Endodermal cell (in vitro differentiated cells): ENCODE measurements around the gene ASNS. TPM values are rescaled to one million over a fixed set of nuclear protein-coding genes. Genes with fewer than 3 reads are reported as not detected.

Source experiments
- DNase-seq: peaks from one replicate; pipeline ENCODE4 v3.0.0-alpha.2; 2017
- H3K27ac ChIP-seq: 2 replicates; pipeline ENCODE4 v1.5.1; 2013; ENCODE audit warnings: mild to moderate bottlenecking, low read depth, low read length, moderate library complexity
- H3K27me3 ChIP-seq: 2 replicates; pipeline ENCODE4 v1.6.1; 2013; ENCODE audit warnings: mild to moderate bottlenecking, low read length, moderate library complexity; ENCODE audit not compliant: insufficient read depth, control insufficient read depth, poor library complexity, severe bottlenecking
- H3K36me3 ChIP-seq: 2 replicates; pipeline ENCODE4 v1.7.0; 2013; ENCODE audit warnings: mild to moderate bottlenecking, low read length, moderate library complexity; ENCODE audit not compliant: control insufficient read depth, insufficient read depth
- H3K4me1 ChIP-seq: one replicate; pipeline ENCODE4 v1.7.0; 2013; ENCODE audit warnings: low read length; ENCODE audit not compliant: control insufficient read depth, insufficient read depth
- H3K4me3 ChIP-seq: 2 replicates; pipeline ENCODE4 v1.5.1; 2013; ENCODE audit warnings: mild to moderate bottlenecking, low read length, moderate library complexity
- H3K9ac ChIP-seq: 2 replicates; pipeline ENCODE4 v1.6.1; 2013; ENCODE audit warnings: mild to moderate bottlenecking, low read length, moderate library complexity; ENCODE audit not compliant: poor library complexity, severe bottlenecking; ENCODE audit errors: extremely low read depth
- H3K9me3 ChIP-seq: 2 replicates; pipeline ENCODE4 v1.6.1; 2013; ENCODE audit warnings: mild to moderate bottlenecking, low read length, moderate library complexity; ENCODE audit not compliant: control insufficient read depth
- H3K27ac Mint-ChIP-seq: 2 replicates; pipeline ENCODE4 v1.8.0; 2020; ENCODE audit warnings: mixed read lengths
- H3K27me3 Mint-ChIP-seq: 2 replicates; pipeline ENCODE4 v1.8.0; 2021; ENCODE audit warnings: mild to moderate bottlenecking, mixed read lengths; ENCODE audit not compliant: insufficient read depth
- H3K36me3 Mint-ChIP-seq: 2 replicates; pipeline ENCODE4 v1.8.0; 2020; ENCODE audit warnings: low read depth, mixed read lengths
- H3K4me1 Mint-ChIP-seq: 2 replicates; pipeline ENCODE4 v1.8.0; 2020; ENCODE audit warnings: mixed read lengths
- H3K4me3 Mint-ChIP-seq: 2 replicates; pipeline ENCODE4 v1.8.0; 2020; ENCODE audit warnings: mild to moderate bottlenecking, moderate library complexity, mixed read lengths
- H3K9me3 Mint-ChIP-seq: 2 replicates; pipeline ENCODE4 v1.8.0; 2020; ENCODE audit warnings: mild to moderate bottlenecking, mixed read lengths
- CTCF ChIP-seq: fragments of 200-600 bp; sonication (generic); conservative IDR thresholded peaks from 2 replicates; pipeline ENCODE4 v1.5.0; 2021; ENCODE audit warnings: antibody characterized with exemption, mild to moderate bottlenecking
- WGBS, 2 experiments: methylation state at CpG; one replicate each; pipeline versions ENCODE4 v1.1.5 to v1.1.7; 2013; ENCODE audit warnings: missing lambda C conversion rate in 2 of 2, mixed read lengths in 1 of 2; ENCODE audit not compliant: insufficient coverage in 1 of 2, insufficient read length in 1 of 2; 5-methylcytosine and 5-hydroxymethylcytosine counted together
- total RNA-seq, 2 donors: library from RNA; stranded (reverse); fragmentation: NEBNext Ultra II Directional in 1 of 2; extraction: Animal tissue kit (Norgen Biotek cat#: 25700) in 1 of 2; gene quantifications; 2 replicates in 1 of 2; 3 replicates in 1 of 2; pipeline ENCODE4 v1.2.1, GENCODE V29; 2021

The ASNS gene
- total RNA-seq, 2 donors from 2014 or later = 23.5 to 34.4 TPM

DNA sequence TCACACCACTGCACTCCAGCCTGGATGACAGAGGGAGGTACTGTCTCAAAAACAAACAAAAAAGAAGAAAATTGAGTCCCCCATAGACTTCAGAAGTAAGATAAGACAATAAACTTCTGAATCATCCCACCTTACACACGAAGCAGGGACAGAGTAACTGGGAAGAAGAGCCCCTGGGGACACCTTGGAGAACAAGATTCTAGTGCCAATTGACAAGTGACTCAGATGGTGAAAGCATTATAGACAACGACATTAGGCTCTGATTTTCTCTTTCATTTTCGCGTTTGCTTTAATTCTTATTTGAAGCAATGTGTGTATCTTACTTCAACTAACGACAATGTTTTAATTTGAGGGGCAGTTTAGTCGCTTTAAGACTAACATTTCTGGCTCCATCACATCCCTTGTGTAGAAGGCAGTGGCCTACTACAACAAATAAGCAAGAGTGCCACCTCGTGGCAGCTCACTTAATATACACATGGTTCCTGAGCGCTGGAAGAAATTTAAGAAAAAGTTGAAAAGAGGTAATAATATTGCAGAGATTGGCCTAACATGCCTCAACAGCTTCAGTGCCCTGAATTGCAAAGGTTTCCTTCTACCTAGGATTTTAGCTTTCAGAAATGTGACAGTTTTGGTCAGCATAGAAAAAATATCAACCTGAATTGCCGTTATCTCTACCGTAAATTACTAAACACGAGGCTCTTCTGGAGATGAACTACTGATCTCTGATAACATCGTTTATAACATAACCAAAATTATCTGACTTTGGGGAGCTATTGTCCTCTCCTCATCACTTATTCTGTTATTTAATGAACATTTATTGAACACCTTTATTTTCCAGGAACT is 36.7 kb downstream of the ASNS start:
- Mint-ChIP-seq H3K36me3 (no peaks in the 10 kb centered on the region), H3K4me3 (no peak overlapping the region), H3K4me1 (no peaks in the 10 kb centered on the region), H3K27me3 (peaks cover 2% of the 10 kb centered on the region), H3K27ac (no peak overlapping the region), H3K9me3 (no peaks in the 10 kb centered on the region)
- Histone ChIP-seq H3K4me3 (no peak overlapping the region), H3K36me3 (no peaks in the 10 kb centered on the region), H3K9ac (no peak overlapping the region), H3K9me3 (no peaks in the 10 kb centered on the region), H3K4me1 (no peaks in the 10 kb centered on the region), H3K27me3 (no peaks in the 10 kb centered on the region), H3K27ac (no peak overlapping the region)
- DNase-seq = peak; percentile 85
- WGBS, 2 experiments = 44 to 45% methylated on average over 10 to 12 of the region's 12 CpGs
- peak; percentile 82 for TF ChIP-seq CTCF

DNA sequence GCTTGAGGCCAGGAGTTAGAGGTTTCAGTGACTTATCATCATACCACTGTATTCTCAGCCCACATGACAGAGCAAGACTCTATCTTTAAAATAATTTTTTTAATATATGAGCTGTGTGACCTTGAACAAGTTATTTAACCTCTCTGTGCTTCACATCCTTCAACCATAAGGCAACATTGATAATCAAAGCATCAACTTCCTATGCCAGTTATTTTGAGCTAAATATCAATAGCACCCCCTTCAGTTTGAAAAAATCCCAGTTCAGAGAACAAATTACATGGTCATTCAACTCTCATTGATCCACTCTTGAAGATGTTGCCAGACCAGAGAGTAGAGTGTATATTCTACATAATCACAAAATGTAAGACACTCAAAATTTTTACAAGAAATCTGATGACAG is 53.0 kb downstream of the ASNS start:
- Histone ChIP-seq H3K4me3 (no peak overlapping the region), H3K9me3 (no peaks in the 10 kb centered on the region), H3K9ac (no peak overlapping the region), H3K36me3 (no peaks in the 10 kb centered on the region), H3K27me3 (no peaks in the 10 kb centered on the region), H3K4me1 (no peaks in the 10 kb centered on the region), H3K27ac (no peak overlapping the region)
- no peaks in the 10 kb centered on the region for H3K36me3 Mint-ChIP-seq
- H3K27ac Mint-ChIP-seq = no peak overlapping the region
- peak; percentile 61 for TF ChIP-seq CTCF
- H3K4me3 Mint-ChIP-seq = no peak overlapping the region
- H3K27me3 Mint-ChIP-seq = no peaks in the 10 kb centered on the region
- H3K4me1 Mint-ChIP-seq = no peaks in the 10 kb centered on the region
- DNase-seq = no peak
- H3K9me3 Mint-ChIP-seq = peaks cover 2% of the 10 kb centered on the region

GRCh38 chr7:97818066-97818663 is 54.0 kb downstream of the ASNS start:
- peaks cover 2% of the 10 kb centered on the region for H3K9me3 Mint-ChIP-seq
- Histone ChIP-seq H3K36me3 (no peaks in the 10 kb centered on the region), H3K9ac (no peak overlapping the region), H3K27me3 (no peaks in the 10 kb centered on the region), H3K4me1 (no peaks in the 10 kb centered on the region), H3K27ac (no peak overlapping the region), H3K4me3 (no peak overlapping the region), H3K9me3 (no peaks in the 10 kb centered on the region)
- H3K27me3 Mint-ChIP-seq = no peaks in the 10 kb centered on the region
- H3K4me3 Mint-ChIP-seq = no peak overlapping the region
- DNase-seq = no peak
- no peaks in the 10 kb centered on the region for H3K4me1 Mint-ChIP-seq
- TF ChIP-seq CTCF = no peak
- H3K27ac Mint-ChIP-seq = no peak overlapping the region
- WGBS, 2 experiments = 82% methylated on average over 3 to 5 of the region's 5 CpGs
- H3K36me3 Mint-ChIP-seq = no peaks in the 10 kb centered on the region

Other genes starting within 250 kb of the ASNS start
- gene TAC1, start 140.3 kb downstream of the ASNS start, total RNA-seq = not detected
- gene OCM2, start 117.8 kb upstream of the ASNS start, total RNA-seq = not detected
- gene LMTK2, start 234.5 kb upstream of the ASNS start, total RNA-seq = 10 to 100 TPM; 23.5 to 25.6 TPM